Osteocyte (in vitro differentiated cells): ENCODE data around the gene GFOD1. TPM values are rescaled to one million over a fixed set of nuclear protein-coding genes. Genes with fewer than 3 reads are reported as not detected.
"Not testable (repeated sequence)": the region's sequence is repeated elsewhere in the genome, so short reads cannot be mapped to it uniquely, and the experiment has no call there.

Experiments
- DNase-seq: peaks from one replicate; pipeline ENCODE4 v3.0.0; 2021; ENCODE audit warnings: mixed read lengths; ENCODE audit not compliant: unreplicated experiment; ENCODE audit errors: extremely low spot score
- H3K27ac Mint-ChIP-seq: one replicate; pipeline ENCODE4 v1.8.0; 2021; ENCODE audit warnings: mild to moderate bottlenecking, mixed read lengths; ENCODE audit not compliant: unreplicated experiment
- H3K27me3 Mint-ChIP-seq: one replicate; pipeline ENCODE4 v1.8.0; 2021; ENCODE audit warnings: mixed read lengths; ENCODE audit not compliant: unreplicated experiment
- H3K36me3 Mint-ChIP-seq: one replicate; pipeline ENCODE4 v1.8.0; 2021; ENCODE audit warnings: mixed read lengths; ENCODE audit not compliant: unreplicated experiment
- H3K4me1 Mint-ChIP-seq: one replicate; pipeline ENCODE4 v1.8.0; 2021; ENCODE audit warnings: mixed read lengths; ENCODE audit not compliant: unreplicated experiment
- H3K4me3 Mint-ChIP-seq: one replicate; pipeline ENCODE4 v1.8.0; 2021; ENCODE audit warnings: mild to moderate bottlenecking, moderate library complexity, mixed read lengths; ENCODE audit not compliant: unreplicated experiment
- H3K9me3 Mint-ChIP-seq: one replicate; pipeline ENCODE4 v1.8.0; 2021; ENCODE audit warnings: mixed read lengths; ENCODE audit not compliant: unreplicated experiment
- total RNA-seq: library from RNA; stranded (reverse); gene quantifications from 2 replicates; pipeline ENCODE4 v1.2.1, GENCODE V29; 2021
- TF ChIP-seq, protein P1 (sequence below): fragments of 200-600 bp; sonication (generic); IDR thresholded peaks from 2 replicates; pipeline ENCODE4 v1.5.0; 2021; ENCODE audit warnings: antibody characterized with exemption, mild to moderate bottlenecking, moderate library complexity

GFOD1 gene
- total RNA-seq, 1 donor from 2014 or later, result 0.89 TPM

DNA sequence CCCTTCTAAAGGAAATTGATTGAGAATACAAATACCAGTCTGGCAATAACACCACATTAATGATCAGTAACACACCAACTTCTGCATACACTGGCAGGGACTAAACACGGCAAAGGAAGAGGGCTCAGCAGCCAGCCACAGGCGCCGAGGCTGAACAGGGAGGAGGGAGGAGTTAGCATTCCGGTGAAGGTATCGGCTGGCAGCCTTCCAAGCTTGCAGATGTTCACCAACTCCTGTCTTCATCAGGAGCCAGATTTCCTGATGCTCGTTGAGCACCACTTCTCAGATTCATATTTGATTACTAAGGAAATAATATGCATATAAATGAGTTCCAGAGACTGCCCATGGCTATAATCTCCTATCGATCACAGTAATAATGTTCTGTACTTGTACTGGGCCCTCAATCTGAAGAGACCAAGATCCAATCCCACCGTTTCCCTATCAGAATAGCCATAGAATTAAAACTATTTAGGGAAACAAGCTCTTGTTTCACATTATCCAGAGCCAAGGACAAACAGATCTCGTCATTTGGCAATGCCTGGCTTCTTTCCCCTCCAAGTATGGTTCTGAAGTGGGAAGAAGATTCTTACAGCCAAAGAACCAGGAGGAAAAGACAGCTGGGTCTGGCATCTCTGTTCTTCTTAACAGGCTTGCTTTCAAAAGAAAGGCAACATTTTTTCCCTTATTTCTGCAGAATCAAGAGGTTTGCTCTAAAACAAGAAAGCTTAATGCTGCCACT, 42.2 kb downstream of the GFOD1 start:
- H3K4me3 Mint-ChIP-seq, result no peak overlapping the region
- no peak for DNase-seq
- no peaks in the 10 kb centered on the region for H3K36me3 Mint-ChIP-seq
- H3K4me1 Mint-ChIP-seq, result peaks cover 12% of the 10 kb centered on the region
- no peaks in the 10 kb centered on the region for H3K27me3 Mint-ChIP-seq
- H3K27ac Mint-ChIP-seq, result no peak overlapping the region
- no peaks in the 10 kb centered on the region for H3K9me3 Mint-ChIP-seq
- TF ChIP-seq, protein P1, sequence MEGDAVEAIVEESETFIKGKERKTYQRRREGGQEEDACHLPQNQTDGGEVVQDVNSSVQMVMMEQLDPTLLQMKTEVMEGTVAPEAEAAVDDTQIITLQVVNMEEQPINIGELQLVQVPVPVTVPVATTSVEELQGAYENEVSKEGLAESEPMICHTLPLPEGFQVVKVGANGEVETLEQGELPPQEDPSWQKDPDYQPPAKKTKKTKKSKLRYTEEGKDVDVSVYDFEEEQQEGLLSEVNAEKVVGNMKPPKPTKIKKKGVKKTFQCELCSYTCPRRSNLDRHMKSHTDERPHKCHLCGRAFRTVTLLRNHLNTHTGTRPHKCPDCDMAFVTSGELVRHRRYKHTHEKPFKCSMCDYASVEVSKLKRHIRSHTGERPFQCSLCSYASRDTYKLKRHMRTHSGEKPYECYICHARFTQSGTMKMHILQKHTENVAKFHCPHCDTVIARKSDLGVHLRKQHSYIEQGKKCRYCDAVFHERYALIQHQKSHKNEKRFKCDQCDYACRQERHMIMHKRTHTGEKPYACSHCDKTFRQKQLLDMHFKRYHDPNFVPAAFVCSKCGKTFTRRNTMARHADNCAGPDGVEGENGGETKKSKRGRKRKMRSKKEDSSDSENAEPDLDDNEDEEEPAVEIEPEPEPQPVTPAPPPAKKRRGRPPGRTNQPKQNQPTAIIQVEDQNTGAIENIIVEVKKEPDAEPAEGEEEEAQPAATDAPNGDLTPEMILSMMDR, result no peak

DNA sequence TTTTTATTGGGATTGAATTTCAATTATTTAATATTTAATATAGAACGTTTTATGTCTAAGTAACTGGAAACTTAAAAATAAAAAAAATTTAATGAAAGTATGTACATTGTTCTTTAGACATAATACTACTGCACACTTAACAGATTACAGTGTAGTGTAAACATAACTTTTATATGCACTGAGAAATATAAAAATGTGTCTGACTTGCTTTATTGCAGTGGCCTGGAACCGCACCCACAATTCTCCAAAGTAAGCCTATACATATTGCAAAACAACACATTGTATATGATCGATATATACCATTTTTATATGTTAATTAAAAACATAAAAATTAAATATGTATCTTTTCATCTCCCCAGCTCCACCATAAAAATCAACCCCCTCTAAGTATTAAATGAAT, 42.8 kb downstream of the GFOD1 start:
- no peak overlapping the region for H3K4me3 Mint-ChIP-seq
- TF ChIP-seq, protein P1, result no peak
- no peaks in the 10 kb centered on the region for H3K9me3 Mint-ChIP-seq
- DNase-seq, result no peak
- H3K27me3 Mint-ChIP-seq, result no peaks in the 10 kb centered on the region
- no peaks in the 10 kb centered on the region for H3K36me3 Mint-ChIP-seq
- no peak overlapping the region for H3K27ac Mint-ChIP-seq
- H3K4me1 Mint-ChIP-seq, result peaks cover 12% of the 10 kb centered on the region

DNA sequence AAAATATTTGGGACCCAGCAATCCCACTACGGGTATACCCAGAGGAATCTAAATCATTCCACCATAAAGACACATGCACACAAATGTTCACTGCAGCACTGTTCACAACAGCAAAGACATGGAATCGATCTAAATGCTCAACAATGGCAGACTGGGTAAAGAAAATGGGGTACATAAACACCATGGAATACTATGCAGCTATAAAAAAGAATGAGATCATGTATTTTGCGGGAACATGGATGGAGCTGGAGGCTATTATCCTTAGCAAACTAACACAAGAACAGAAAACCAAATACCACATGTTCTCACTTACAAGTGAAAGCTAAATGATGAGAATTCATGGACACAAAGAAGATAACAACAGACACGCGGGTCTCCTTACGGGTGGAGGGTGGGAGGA, 43.4 kb downstream of the GFOD1 start:
- not testable (repeated sequence) for DNase-seq, H3K27me3 Mint-ChIP-seq, H3K27ac Mint-ChIP-seq, H3K9me3 Mint-ChIP-seq, H3K4me3 Mint-ChIP-seq, H3K36me3 Mint-ChIP-seq
- peaks cover 12% of the 10 kb centered on the region for H3K4me1 Mint-ChIP-seq

DNA sequence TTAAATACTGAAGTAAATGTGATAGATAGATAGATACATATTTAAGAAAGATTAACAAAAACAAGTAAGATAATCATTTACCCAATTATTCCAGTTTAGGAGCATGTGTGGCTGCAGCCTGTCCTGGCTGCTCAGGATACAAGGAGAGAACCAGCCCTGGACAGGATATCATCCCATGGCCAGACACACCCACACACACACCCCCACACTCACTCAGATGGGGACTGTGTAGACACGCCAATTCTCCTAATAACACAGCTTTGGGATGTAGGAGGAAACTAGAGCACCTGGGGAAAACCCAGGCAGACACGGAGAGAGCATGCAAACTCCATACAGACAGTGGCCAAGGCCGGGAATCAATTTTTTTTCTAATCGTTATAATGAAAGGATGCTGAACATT, 45.6 kb downstream of the GFOD1 start:
- Mint-ChIP-seq H3K4me1 (peaks cover 12% of the 10 kb centered on the region), H3K4me3 (no peak overlapping the region), H3K36me3 (no peaks in the 10 kb centered on the region), H3K27ac (no peak overlapping the region), H3K27me3 (no peaks in the 10 kb centered on the region), H3K9me3 (no peaks in the 10 kb centered on the region)
- TF ChIP-seq, protein P1, result no peak
- DNase-seq, result no peak

DNA sequence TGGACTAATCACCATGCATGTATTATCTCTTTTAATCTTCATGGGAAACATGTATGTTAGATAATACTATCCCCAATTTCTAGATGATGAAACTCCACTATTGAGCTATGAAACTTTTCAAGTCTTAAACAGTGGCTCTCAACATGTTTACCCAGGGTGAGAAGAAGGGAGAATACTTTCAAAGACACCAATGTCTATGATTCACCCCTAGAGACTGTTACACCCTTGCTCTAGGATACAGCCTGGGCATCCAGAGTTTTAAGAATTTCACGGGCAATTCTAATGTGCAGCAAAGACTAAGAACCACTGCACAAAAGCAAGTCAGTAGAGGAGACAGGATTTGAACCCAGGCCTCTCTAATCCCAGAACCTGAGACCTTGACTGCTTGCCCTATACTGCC, 47.8 kb downstream of the GFOD1 start:
- H3K27ac Mint-ChIP-seq, result no peak overlapping the region
- H3K4me3 Mint-ChIP-seq, result no peak overlapping the region
- no peaks in the 10 kb centered on the region for H3K36me3 Mint-ChIP-seq
- H3K27me3 Mint-ChIP-seq, result no peaks in the 10 kb centered on the region
- no peaks in the 10 kb centered on the region for H3K9me3 Mint-ChIP-seq
- TF ChIP-seq, protein P1, result no peak
- DNase-seq, result no peak
- H3K4me1 Mint-ChIP-seq, result peaks cover 6% of the 10 kb centered on the region
